T follicular helper cell (primary cell): ENCODE results near the gene CEP95.

Source experiments
- DNase-seq: peaks from one replicate; pipeline ENCODE4 v3.0.0-alpha.2; 2020; ENCODE audit warnings: low read depth

The CEP95 gene

GRCh38 chr17:64520359-64520758 is 13.6 kb downstream of the CEP95 start:
- DNase-seq = no peak

GRCh38 chr17:64527914-64528313 is 21.1 kb downstream of the CEP95 start:
- DNase-seq = no peak

GRCh38 chr17:64529221-64529620 is 22.4 kb downstream of the CEP95 start:
- DNase-seq = no peak

- no peak for DNase-seq
Measured at GRCh38 chr17:64531955-64532371, 25.2 kb downstream of the CEP95 start.

GRCh38 chr17:64532409-64532808 is 25.6 kb downstream of the CEP95 start:
- no peak for DNase-seq

- no peak for DNase-seq
Measured at GRCh38 chr17:64533784-64534183, 27.0 kb downstream of the CEP95 start.

GRCh38 chr17:64534187-64534586 is 27.4 kb downstream of the CEP95 start:
- DNase-seq = no peak

- no peak for DNase-seq
Measured at GRCh38 chr17:64535357-64535756, 28.6 kb downstream of the CEP95 start.

GRCh38 chr17:64536913-64537312 is 30.1 kb downstream of the CEP95 start:
- DNase-seq = no peak

- DNase-seq = no peak
Measured at GRCh38 chr17:64537488-64537887, 30.7 kb downstream of the CEP95 start.

GRCh38 chr17:64538508-64539130 is 31.8 kb downstream of the CEP95 start:
- DNase-seq = no peak

- DNase-seq = no peak
Measured at GRCh38 chr17:64540118-64540776, 33.5 kb downstream of the CEP95 start.

GRCh38 chr17:64544742-64545141 is 38.0 kb downstream of the CEP95 start:
- no peak for DNase-seq

GRCh38 chr17:64546716-64547115 is 39.9 kb downstream of the CEP95 start:
- DNase-seq = no peak

- DNase-seq = no peak
Measured at GRCh38 chr17:64547319-64547718, 40.5 kb downstream of the CEP95 start.

GRCh38 chr17:64551461-64551860 is 44.7 kb downstream of the CEP95 start:
- no peak for DNase-seq

GRCh38 chr17:64554028-64554637 is 47.4 kb downstream of the CEP95 start:
- DNase-seq = no peak

GRCh38 chr17:64555281-64555680 is 48.5 kb downstream of the CEP95 start:
- DNase-seq = no peak

- DNase-seq = no peak
Measured at GRCh38 chr17:64564098-64564497, 57.3 kb downstream of the CEP95 start.

GRCh38 chr17:64565563-64565962 is 58.8 kb downstream of the CEP95 start:
- DNase-seq = no peak

- no peak for DNase-seq
Measured at GRCh38 chr17:64571746-64572145, 65.0 kb downstream of the CEP95 start.

- DNase-seq = no peak
Measured at GRCh38 chr17:64572682-64573154, 65.9 kb downstream of the CEP95 start.

- DNase-seq = no peak
Measured at GRCh38 chr17:64573214-64573613, 66.4 kb downstream of the CEP95 start.
